GM19372 (cell line): ENCODE results near the gene ROBO3.

Experiments used
- ATAC-seq: cut with Tn5 transposase; IDR thresholded peaks from one replicate; pipeline ENCODE4 v1.9.1; 2021; ENCODE audit warnings: mild to moderate bottlenecking, low read depth, moderate library complexity; ENCODE audit not compliant: unreplicated experiment

ROBO3 gene

GRCh38 chr11:124874571-124875255, 9.5 kb downstream of the ROBO3 start:
- no peak for ATAC-seq

- ATAC-seq, result no peak
These were observed 10.2 kb downstream of the ROBO3 start for GRCh38 chr11:124875401-124875800.

- peak; percentile 91 for ATAC-seq
These were observed 10.9 kb downstream of the ROBO3 start for GRCh38 chr11:124875943-124876817.

GRCh38 chr11:124876818-124877630, 11.8 kb downstream of the ROBO3 start:
- no peak for ATAC-seq

- ATAC-seq, result no peak
These were observed 12.3 kb downstream of the ROBO3 start for GRCh38 chr11:124877631-124877909.

- ATAC-seq, result no peak
These were observed 12.9 kb downstream of the ROBO3 start for GRCh38 chr11:124877910-124878758.

GRCh38 chr11:124878759-124879492, 13.7 kb downstream of the ROBO3 start:
- ATAC-seq, result no peak

GRCh38 chr11:124879493-124880289, 14.5 kb downstream of the ROBO3 start:
- ATAC-seq, result no peak

GRCh38 chr11:124880290-124880611, 15.0 kb downstream of the ROBO3 start:
- ATAC-seq, result no peak

GRCh38 chr11:124880958-124881357, 15.7 kb downstream of the ROBO3 start:
- ATAC-seq, result no peak

GRCh38 chr11:124882339-124883071, 17.3 kb downstream of the ROBO3 start:
- ATAC-seq, result no peak

GRCh38 chr11:124884340-124884739, 19.1 kb downstream of the ROBO3 start:
- no peak for ATAC-seq

GRCh38 chr11:124884869-124885479, 19.7 kb downstream of the ROBO3 start:
- ATAC-seq, result no peak

GRCh38 chr11:124886476-124886875, 21.2 kb downstream of the ROBO3 start:
- ATAC-seq, result no peak

- no peak for ATAC-seq
These were observed 21.9 kb downstream of the ROBO3 start for GRCh38 chr11:124886978-124887666.

GRCh38 chr11:124887667-124888013, 22.4 kb downstream of the ROBO3 start:
- no peak for ATAC-seq
